Thyroid gland (tissue), 4 donors: Measurements from ENCODE around the gene SLC22A5. TPM values are rescaled to one million over a fixed set of nuclear protein-coding genes. Genes with fewer than 3 reads are reported as not detected.
"Not testable (repeated sequence)": the region's sequence is repeated elsewhere in the genome, so short reads cannot be mapped to it uniquely, and the experiment has no call there.

Experiments used
- DNase-seq, 2 donors: peaks; one replicate each; pipeline ENCODE4 v3.0.0-alpha.2; 2019
- H3K27ac ChIP-seq, 3 donors: fragments of 200-600 bp; sonication (generic); 1 replicate in 2 of 3; 2 replicates in 1 of 3; pipeline ENCODE4 v1.5.1; 2016 to 2019; ENCODE audit warnings: mild to moderate bottlenecking in 1 of 3, moderate library complexity in 1 of 3
- H3K27me3 ChIP-seq: fragments of 200-600 bp; sonication (generic); one replicate; pipeline ENCODE4 v1.5.1; 2019
- H3K36me3 ChIP-seq, 2 donors: fragments of 200-600 bp; sonication (generic); one replicate each; pipeline ENCODE4 v1.5.1; 2016 to 2019
- H3K4me1 ChIP-seq, 2 donors: fragments of 200-600 bp; sonication (generic); one replicate each; pipeline ENCODE4 v1.5.1; 2017 to 2019
- H3K4me3 ChIP-seq, 3 donors: fragments of 200-600 bp; sonication (generic); replicated peaks in 1 of 3; 1 replicate in 2 of 3; 2 replicates in 1 of 3; pipeline ENCODE4 v1.5.1; 2016; ENCODE audit warnings: mild to moderate bottlenecking in 1 of 3
- H3K9me3 ChIP-seq: fragments of 200-600 bp; sonication (generic); one replicate; pipeline ENCODE4 v1.5.1; 2017
- POLR2A ChIP-seq, 2 donors: fragments of 450-650 bp; IDR thresholded peaks; one replicate each; pipeline ENCODE4 v1.6.1; 2017; ENCODE audit warnings: antibody characterized with exemption in 2 of 2, mild to moderate bottlenecking in 2 of 2, moderate library complexity in 1 of 2
- WGBS, 2 donors: methylation state at CpG; one replicate each; pipeline ENCODE4 v1.1.5; 2017; 5-methylcytosine and 5-hydroxymethylcytosine counted together
- intact Hi-C: fragments of 100-400 bp; cut with DNase I; formaldehyde crosslinking; loops from one replicate; pipeline ENCODE4 v1.15.1; 2023
- total RNA-seq, 4 donors: library from RNA; depleted of rRNA; stranded (reverse); fragments of >200 nt; gene quantifications; one replicate each; pipeline ENCODE4 v1.2.3, GENCODE V29; 2016
- TF ChIP-seq, protein P1 (sequence below), 6 experiments: fragments of 200-600 bp in 3 of 6; fragments of 450-650 bp in 3 of 6; sonication (generic) in 3 of 6; IDR thresholded peaks; one replicate each; pipeline ENCODE4 v1.5.1; 2016 to 2019; ENCODE audit warnings: antibody characterized with exemption in 6 of 6, mild to moderate bottlenecking in 2 of 6, inconsistent platforms in 1 of 6, moderate library complexity in 1 of 6

SLC22A5 gene
- total RNA-seq, 4 donors from 2014 or later = 18.1 to 28.3 (median 24.2) TPM

DNA sequence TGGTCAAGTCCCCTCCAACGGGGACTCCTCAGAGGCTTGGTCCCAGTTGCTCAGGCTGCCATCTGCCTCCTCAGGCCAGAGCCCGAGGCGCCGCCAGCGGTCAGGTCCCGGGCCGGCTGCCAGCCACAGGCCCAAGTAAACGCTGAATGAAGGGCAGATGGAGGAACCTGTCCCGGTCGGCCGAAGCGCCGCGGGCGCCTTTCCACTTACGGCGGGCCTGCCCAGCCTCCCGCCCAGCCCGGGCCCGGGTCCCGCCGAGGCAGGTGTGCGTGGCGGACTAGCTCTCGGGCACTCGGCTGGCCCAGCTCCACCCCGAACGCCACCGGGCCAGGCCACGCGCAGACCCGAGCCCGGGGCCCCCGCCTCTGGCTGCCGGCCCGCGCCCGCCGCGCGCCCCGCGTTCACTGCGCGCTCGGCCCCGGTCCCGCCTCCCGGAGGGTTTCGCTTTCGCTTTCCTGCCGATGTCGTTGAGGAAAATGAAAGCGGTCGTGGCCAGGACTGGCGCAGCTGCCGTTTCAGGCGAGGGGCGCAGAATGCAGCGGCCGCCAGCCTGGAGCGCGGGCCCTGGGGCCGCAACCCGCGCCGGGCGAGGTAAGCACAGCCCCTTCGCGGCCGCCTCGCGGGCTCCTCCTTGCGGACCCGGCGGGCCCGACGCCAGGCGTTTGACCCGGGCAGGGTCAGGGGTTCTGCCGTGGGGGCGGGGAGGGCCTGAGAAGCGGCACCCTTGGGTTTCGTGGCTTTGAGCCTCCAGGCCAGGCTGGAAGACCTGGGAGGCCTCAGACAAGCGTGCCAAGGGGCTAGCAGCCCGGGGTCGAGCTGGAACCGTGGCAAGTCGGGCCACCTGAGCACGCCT is 41.2 kb downstream of the SLC22A5 start:
- Histone ChIP-seq H3K9me3 (no peaks in the 10 kb centered on the region), H3K4me3 (peak overlapping the region; percentile 27 to 76 (median 59)), H3K4me1 (peaks cover 47 to 49% of the 10 kb centered on the region in 2 donors), H3K36me3 (no peaks in the 10 kb centered on the region), H3K27me3 (no peaks in the 10 kb centered on the region), H3K27ac (peak overlapping the region; percentile 99 to 100 (median 100))
- 0% methylated on average over 5 to 13 of the region's 90 CpGs for WGBS, 2 donors
- DNase-seq = peak; percentile 90
- intact Hi-C loops = no loop called here
- TF ChIP-seq POLR2A (IDR thresholded peaks at IDR 0.05) = peak in 1 of 2 donors; percentile 73
- TF ChIP-seq, protein P1, sequence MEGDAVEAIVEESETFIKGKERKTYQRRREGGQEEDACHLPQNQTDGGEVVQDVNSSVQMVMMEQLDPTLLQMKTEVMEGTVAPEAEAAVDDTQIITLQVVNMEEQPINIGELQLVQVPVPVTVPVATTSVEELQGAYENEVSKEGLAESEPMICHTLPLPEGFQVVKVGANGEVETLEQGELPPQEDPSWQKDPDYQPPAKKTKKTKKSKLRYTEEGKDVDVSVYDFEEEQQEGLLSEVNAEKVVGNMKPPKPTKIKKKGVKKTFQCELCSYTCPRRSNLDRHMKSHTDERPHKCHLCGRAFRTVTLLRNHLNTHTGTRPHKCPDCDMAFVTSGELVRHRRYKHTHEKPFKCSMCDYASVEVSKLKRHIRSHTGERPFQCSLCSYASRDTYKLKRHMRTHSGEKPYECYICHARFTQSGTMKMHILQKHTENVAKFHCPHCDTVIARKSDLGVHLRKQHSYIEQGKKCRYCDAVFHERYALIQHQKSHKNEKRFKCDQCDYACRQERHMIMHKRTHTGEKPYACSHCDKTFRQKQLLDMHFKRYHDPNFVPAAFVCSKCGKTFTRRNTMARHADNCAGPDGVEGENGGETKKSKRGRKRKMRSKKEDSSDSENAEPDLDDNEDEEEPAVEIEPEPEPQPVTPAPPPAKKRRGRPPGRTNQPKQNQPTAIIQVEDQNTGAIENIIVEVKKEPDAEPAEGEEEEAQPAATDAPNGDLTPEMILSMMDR (IDR thresholded peaks at IDR 0.05) = peak in 4 of 6 experiments; percentile 16 to 64 (median 54)

DNA sequence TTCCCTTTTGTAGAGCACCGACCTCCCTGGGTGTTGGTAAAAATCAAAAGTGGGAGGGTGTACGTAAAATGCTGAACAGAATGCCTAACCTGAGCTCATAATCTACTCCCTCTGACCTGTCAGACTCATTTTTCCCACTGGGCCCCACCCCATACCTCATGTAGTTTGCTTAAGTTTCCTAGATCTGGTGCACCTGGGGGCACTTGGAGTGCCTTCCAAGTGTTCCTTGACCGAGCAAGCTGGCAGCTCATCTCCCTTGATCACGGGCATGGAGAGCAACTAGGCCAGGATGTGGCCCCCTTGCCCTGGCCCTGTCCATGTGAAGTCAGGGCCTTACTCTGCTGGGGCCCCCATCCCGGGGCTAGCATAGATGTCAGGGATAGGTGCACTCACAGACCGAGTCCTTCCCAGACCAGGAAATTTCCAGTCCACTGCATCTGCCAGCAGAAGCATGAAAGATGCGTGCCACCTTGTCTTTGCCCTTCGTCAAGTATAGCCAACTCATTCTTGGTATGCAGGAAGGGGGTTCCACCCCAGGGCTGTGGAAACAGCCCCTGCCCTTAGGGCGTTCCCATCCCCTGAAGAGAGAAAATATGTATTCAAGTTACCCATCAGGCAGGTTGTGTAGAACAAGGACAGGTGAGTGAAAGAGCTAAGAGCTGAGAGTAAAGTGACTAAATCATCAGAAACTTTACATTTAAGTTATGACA is 41.9 kb downstream of the SLC22A5 start:
- peaks cover 49 to 51% of the 10 kb centered on the region in 2 donors for H3K4me1 ChIP-seq
- peak; percentile 74 to 77 for DNase-seq
- intact Hi-C loops = no loop called here
- WGBS, 2 donors = 10 to 13% methylated on average over 8 to 9 of the region's 9 CpGs
- H3K36me3 ChIP-seq = no peaks in the 10 kb centered on the region
- no peaks in the 10 kb centered on the region for H3K9me3 ChIP-seq
- peak overlapping the region; percentile 99 to 100 (median 100) for H3K27ac ChIP-seq
- H3K27me3 ChIP-seq = no peaks in the 10 kb centered on the region
- TF ChIP-seq, protein P1 (IDR thresholded peaks at IDR 0.05) = no peak
- no peak for TF ChIP-seq POLR2A (IDR thresholded peaks at IDR 0.05)
- peak overlapping the region; percentile 27 to 76 (median 59) for H3K4me3 ChIP-seq

DNA sequence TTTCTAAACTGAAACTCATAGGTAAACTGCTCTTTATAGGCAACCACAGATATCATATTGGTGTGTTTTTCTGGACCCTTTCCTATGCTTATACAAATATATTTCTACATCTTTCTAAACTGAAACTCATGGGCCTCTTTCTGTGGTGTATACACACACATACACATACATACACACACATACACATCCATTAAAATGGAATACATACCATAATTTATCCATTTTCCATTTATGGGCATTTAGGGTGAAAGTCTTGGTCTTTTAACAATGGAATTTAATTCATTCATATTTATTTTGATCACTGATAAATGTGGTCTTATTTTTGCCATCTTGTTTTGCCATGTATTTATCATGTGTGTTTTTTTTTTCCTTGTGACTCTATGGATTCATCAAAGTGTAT is 44.1 kb downstream of the SLC22A5 start:
- no peak for DNase-seq
- H3K27ac ChIP-seq = peak overlapping the region in 2 of 3 donors; percentile 100
- no peak overlapping the region for H3K4me3 ChIP-seq
- H3K36me3 ChIP-seq = no peaks in the 10 kb centered on the region
- TF ChIP-seq POLR2A (IDR thresholded peaks at IDR 0.05) = no peak
- TF ChIP-seq, protein P1 (IDR thresholded peaks at IDR 0.05) = no peak
- no peaks in the 10 kb centered on the region for H3K27me3 ChIP-seq
- intact Hi-C loops = no loop called here
- H3K9me3 ChIP-seq = no peaks in the 10 kb centered on the region
- H3K4me1 ChIP-seq = peaks cover 52 to 67% of the 10 kb centered on the region in 2 donors

DNA sequence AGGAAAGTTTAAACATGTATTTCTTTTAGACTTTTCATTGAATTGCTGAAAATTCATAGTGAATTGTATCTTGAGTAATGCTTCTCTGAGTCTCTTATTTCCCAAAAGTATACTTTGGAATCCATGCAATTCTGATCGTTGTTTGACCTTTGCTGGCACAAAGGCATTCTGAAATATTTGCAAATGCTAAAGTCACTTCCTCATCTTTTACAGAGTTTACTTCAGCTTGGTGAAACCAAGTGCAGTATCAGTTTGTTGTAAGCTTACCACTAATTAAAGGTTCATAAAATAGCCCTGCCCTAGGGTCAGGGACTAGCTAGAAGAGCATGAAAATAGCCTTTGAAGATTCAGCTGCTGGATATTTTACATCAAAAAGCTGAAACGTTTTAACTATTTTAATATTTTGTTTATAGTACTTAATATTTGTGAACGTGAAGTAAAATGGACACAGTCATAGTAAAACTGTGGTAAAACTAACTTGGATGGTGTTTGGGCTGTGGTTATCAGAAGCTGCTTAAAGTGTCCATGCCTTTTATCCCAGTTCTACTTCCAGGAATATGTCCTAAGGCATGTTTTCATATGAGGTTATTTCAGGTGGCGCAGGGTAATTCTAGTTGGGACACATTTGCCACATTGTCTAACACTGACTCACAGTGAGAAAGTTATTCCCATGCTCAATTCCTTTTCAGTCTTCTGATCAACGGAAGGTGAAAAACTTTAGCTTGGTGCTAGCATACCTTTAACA is 45.3 kb downstream of the SLC22A5 start:
- intact Hi-C loops = no loop called here
- 43 to 53% methylated on average over 5 of the region's 5 CpGs for WGBS, 2 donors
- no peak overlapping the region for H3K4me3 ChIP-seq

DNA sequence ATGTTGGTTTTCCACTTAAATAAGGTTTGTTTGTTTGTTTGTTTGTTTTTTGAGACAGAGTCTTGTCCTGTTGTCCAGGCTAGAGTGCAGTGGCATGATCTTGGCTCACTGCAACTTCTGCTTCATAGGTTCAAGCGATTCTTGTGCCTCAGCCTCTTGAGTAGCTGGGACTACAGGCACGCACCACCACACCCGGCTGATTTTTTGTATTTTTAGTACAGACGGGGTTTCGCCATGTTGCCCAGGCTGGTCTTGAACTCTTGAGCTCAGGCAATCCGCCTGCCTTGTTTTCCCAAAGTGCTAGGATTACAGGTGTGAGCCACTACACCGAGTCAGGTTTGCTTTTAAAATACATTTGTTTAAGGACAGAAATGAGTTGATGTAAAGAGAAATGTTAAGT is 46.0 kb downstream of the SLC22A5 start:
- H3K36me3 ChIP-seq, intact Hi-C loops, H3K4me3 ChIP-seq, H3K9me3 ChIP-seq, H3K27me3 ChIP-seq: not testable (repeated sequence)
- peaks cover 55 to 72% of the 10 kb centered on the region in 2 donors for H3K4me1 ChIP-seq
- peak overlapping the region; percentile 4 to 100 (median 39) for H3K27ac ChIP-seq
- peak in 1 of 2 donors; percentile 35 for DNase-seq
- WGBS, 2 donors = 59 to 61% methylated on average over 7 of the region's 7 CpGs

More for the DNA sequence above, 45.3 kb downstream of the SLC22A5 start:
- H3K9me3 ChIP-seq = no peaks in the 10 kb centered on the region
- no peak for DNase-seq
- TF ChIP-seq, protein P1 (IDR thresholded peaks at IDR 0.05) = no peak
- no peak for TF ChIP-seq POLR2A (IDR thresholded peaks at IDR 0.05)
- no peaks in the 10 kb centered on the region for H3K27me3 ChIP-seq
- peak overlapping the region; percentile 4 to 100 (median 39) for H3K27ac ChIP-seq
- H3K36me3 ChIP-seq = no peaks in the 10 kb centered on the region
- H3K4me1 ChIP-seq = peaks cover 54 to 71% of the 10 kb centered on the region in 2 donors
